Stimulated activated CD8-positive, alpha-beta memory T cell treated with anti-CD3 and anti-CD28 coated beads, Interleukin-12 subunit alpha, Interleukin-12 subunit beta, amount 100 ng/mL, for 4 hours (primary cell): Measurements from ENCODE around the gene SRPX.

Experiments used
- DNase-seq: peaks from one replicate; pipeline ENCODE4 v3.0.0-alpha.2; 2020; ENCODE audit warnings: low read depth

Gene SRPX

GRCh38 chrX:38138900-38139299, 81.8 kb downstream of the SRPX start:
- DNase-seq, result no peak

DNA sequence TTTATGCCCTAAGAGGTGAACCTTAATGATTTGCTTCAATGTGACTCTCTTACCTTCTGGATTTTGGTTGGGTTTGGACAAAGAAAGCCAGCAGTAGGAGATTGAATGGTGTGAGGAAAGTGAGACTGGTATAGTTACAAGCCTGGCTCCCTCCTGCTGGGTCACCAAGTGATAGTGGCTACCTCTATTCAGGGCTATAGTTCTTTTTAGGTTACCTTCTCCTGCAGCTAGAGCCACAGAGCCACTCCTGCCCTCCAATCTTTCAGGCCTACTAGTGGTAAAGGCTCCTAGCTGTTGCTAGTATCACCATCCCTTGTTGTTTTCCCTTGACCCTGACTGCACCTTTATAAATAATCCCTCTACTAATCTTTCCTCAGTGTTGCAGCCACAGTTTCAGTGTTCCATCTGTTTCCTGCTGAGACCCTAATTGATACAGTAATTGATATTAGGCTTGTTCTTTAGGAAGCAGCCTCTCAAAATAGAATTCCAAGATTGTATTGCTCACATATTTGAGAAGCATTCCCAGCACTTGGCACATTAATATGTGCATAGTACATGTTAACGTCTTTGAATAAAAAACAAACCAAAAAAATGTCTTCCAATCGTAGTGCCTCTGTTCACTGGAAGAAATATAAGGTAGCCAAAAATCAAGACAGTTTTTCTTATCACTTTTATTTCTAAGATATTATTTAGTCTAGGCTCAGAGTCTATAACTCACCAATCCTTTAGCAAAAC, 82.3 kb downstream of the SRPX start:
- DNase-seq, result no peak

GRCh38 chrX:38129366-38129765, 91.3 kb downstream of the SRPX start:
- no peak for DNase-seq

- DNase-seq, result no peak
Observed at GRCh38 chrX:38127961-38128360, 92.7 kb downstream of the SRPX start.

DNA sequence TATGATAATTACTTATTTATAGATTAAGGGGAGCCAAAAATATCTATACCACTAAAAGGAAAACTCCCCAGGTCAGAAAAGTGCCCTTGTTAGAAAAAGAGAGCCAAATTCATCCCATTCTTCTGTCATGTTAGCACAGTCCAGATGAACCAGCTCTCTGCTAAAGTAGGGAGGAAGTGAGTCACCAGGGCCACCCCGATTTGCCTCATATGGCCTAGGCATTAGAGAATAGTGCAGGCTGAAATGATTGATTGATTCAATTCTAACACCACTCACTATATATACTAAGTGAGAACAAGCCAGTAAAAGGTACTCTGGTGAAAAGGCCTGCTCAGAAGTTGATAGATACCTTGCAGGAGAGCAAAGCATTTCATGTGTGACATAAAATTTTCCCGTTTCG, 94.5 kb downstream of the SRPX start:
- DNase-seq, result no peak

DNA sequence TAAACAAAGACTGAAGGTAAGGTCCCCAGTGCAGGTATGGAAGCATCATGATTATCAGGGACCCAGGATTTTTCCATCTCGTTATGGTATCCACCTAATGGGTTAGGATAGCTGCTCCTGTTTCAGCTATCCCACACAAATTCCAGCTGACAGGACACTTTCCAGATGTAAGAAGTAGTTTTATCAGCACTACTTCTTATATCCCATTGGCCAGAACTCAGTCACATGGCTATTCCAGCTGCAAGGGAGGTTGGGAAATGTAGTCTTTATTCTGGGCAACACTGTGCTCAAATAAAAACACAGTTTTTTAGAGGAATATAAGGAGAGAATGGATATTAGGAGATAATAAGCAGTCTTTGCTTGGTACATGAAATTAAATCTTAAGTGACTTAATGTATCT, 96.7 kb downstream of the SRPX start:
- no peak for DNase-seq

DNA sequence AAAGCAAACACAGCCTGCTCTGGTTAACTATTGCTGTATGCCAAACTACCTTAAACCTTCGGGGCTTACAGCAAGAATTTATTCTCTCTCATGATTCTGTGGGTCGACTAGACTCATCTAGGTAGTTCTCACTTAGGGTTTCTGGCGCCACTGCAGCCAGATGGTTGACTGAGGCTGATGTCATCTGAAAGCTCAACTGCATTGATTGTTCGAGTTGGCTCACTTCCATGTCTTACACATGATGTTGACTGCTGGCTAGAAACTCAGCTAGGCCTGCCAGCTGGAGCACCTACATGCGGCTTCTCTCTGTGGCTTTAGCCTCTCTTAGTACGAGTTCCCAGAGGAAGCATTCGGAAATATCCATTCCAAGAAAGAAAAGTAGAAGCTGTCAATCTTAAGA, 103.2 kb downstream of the SRPX start:
- DNase-seq, result no peak

DNA sequence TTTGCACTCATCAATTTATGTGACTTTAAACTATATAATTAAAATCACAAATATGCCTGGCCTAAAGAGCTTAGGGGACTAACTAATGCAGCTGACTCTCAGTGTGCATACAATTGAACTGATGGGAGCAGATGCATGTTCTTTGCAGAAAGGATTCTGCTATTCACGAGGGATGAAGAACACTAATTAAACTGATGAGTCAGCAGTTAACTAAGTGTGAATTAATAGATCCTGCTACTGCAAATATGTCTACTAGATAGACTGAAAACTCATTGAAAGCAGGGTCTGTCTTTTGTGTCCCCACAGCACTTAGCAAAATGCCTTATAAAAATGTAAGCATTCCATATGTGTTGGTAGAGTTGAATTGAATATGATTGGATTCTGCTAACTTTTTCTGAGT, 104.0 kb downstream of the SRPX start:
- DNase-seq, result no peak

GRCh38 chrX:38112566-38112965, 108.1 kb downstream of the SRPX start:
- no peak for DNase-seq

DNA sequence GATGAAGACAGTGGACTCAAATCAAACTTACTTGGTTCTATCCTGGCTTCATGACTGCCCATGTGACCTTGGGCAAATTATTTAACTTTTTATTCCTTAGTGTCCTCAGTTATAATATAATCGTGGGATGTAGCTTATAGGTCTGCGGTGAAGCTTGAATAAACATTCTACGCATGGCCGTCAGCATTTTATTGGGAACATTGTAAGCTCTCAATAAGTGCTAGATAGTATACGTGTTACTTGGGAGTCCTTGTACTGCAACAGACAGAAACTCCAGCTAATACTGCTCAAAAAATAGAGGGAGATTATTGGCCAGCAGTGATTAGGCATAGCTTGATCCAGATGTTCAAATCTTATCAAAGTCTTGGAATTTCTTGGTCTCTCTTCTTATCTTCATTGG, 109.5 kb downstream of the SRPX start:
- no peak for DNase-seq

- no peak for DNase-seq
Observed at GRCh38 chrX:38110231-38110630, 110.4 kb downstream of the SRPX start.

- no peak for DNase-seq
Observed at GRCh38 chrX:38109042-38109898, 111.4 kb downstream of the SRPX start.

DNA sequence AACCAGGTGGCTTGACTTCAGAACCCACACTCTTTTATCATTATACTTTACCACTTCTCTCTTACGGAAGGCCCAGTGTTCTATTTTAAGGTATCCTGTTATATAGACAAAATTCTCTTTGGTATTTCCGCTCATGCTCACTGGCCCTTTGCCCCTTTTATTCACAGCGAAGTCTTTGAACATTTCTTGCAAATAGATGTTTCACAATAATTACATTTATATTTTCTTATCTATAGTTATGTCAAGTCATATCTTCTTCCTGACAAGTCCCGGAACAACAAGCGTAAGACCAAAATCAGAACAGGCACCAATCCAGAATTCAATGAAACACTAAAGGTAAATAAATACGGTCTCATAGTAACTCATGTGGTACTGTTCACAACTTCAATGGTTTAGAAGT, 112.3 kb downstream of the SRPX start:
- DNase-seq, result no peak

DNA sequence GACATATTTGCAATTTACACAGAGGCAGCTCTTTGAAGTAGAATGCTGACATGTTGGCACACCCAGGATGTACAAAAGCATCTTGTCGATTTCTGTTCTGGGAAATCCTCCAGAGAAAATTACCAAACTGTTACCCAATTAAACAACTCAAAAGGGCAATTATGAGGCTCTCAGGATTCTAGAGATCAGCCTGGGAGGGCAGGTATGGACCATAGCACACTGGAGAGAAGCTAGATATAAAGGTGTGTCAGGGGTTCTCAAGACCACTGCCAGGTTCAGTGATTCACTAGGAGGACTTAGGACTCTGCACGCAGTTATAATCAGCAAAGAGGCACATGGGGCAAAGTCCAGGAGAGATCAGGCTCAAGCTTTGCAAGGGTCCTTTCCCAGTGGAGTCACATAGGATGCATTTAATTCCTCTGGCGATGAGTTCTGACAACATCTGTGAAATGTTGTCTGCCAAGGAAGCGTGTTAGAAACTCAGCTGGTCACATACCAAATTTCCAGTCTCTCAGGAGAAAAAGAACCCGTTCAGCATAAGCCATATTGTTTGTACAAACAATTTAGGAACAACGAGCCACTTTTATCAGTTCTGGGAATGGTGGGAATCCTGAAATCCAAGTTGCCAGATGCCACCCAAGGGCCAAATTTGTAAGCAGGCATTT, 113.5 kb downstream of the SRPX start:
- no peak for DNase-seq

- DNase-seq, result no peak
Observed at GRCh38 chrX:38105216-38105725, 115.4 kb downstream of the SRPX start.

DNA sequence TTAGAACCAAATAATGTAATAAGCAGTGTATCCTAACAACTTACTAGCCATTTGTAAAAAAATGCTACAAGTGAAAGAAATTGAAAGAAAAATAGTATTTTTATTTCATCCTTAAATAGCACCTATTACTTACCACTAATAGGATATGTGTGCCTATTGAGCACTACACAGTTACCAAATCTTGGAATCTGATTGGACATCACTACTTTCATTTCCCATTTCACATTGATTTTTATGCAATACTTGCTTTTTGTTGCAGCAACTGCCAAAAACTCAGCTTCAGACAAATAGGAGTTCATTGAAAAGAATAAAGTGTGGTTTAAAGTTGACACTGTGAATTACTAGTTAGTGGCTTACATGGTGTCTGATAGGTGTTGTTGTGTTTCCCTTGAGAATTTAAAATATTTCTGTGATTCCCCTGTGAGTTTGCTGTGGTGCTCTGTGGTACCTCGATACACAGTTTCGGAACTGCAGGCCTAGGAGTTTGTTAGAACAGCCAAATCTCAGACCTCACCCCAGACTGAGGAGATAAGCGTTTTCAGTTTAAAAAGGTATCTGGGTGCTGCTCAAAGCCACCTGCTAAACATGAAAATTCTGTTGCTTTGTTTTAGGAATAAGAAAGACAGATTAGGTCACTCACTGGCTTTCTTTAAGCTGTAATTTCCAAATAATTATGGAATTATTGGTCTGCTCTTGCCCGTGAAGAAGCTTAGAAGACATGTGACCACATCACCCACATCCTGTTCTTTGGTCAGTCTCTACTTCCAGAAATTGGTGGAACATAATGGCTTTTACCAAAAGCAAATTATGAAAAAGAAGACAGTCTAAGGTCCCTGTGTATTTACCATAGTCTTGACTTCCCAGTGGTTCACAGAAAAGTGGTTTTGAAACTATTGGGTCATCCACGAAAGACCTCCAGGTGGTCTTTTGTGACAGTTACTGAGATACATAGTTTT, 116.5 kb downstream of the SRPX start:
- no peak for DNase-seq

DNA sequence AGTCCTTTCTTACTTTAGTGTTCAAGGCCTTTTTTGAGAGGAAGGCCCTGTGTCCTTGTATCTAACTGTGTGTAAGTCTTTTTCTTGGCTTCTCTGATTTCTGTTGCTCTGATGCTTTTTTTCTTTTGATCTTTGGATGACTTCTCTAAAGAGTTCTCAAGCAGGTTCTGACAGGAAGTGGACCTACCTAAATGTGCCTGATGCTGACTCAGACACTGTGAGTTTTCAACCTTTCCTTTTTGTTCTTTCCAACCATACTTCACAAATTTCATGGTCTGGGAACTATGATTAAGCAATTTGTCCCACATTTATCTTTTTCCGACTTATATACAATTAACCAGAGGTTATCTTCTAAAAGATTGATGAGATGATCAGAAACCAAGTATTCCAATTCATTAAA, 117.8 kb downstream of the SRPX start:
- no peak for DNase-seq

DNA sequence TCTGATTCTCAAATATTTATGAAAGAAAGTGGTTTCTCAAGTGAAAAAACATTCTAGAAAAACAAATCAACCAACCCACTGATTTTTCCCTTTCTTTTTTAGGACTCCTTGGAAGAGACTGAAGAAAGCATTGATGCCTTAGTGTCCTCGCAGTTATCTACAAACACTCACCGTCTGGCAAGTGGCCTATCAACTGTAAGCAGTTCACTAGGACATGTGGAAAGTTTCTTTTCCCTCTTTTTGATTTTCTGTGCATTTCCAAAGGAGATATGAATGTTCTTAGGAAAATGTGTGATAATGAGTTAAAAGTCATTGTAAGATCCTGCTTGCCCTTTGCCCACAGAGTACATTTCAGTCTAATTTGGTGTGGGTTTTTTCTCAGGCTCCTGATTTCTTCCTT, 118.4 kb downstream of the SRPX start:
- no peak for DNase-seq

- DNase-seq, result no peak
Observed at GRCh38 chrX:38099688-38100087, 121.0 kb downstream of the SRPX start.
